HL-60/S4 treated with phorbol 12-myristate 13-acetate at 8.2 ng/mL for 4 days and 3 days (cell line): ENCODE results near the gene CRIM1.

ENCODE experiments used
- in situ Hi-C: fragments of 300-500 bp; cut with MboI; formaldehyde crosslinking; loops from 2 replicates; pipeline ENCODE4 v1.15.0; 2022; ENCODE audit warnings: low sequenced_read_pairs

Gene CRIM1

DNA sequence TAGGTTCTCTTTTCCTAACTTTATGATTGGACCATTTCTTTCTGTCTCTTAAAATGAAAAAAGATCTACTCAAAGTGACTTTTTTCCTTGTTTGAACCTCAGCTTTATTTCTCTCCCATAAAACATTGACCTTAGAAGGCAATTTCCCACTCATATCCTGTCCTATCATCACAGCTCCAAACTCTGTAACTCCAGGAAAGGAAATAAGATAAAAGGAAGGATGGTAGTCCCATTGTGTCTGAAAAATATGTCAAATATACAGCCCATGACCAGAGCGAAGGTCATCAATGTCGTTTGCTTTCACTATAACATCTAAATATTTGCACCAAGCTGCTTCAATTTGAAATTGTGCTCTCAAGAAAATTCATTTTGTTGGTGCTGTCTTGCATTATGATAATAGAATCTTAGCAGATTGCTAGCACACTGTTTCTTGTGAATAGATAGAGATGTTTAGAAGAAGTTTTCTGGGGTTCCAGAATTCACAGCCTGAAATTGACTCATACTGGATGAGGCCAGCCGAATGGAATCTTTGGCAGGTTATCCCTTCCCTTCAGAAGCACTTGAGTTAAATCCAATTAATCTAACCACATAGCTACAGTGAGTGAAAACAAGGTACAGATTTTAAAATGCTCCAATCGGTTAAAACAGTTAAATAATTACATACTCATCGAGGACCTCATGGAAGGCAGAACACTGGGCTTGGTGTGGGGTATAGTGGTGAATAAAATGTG is 95.1 kb downstream of the CRIM1 start:
- in situ Hi-C loops = no loop called here

DNA sequence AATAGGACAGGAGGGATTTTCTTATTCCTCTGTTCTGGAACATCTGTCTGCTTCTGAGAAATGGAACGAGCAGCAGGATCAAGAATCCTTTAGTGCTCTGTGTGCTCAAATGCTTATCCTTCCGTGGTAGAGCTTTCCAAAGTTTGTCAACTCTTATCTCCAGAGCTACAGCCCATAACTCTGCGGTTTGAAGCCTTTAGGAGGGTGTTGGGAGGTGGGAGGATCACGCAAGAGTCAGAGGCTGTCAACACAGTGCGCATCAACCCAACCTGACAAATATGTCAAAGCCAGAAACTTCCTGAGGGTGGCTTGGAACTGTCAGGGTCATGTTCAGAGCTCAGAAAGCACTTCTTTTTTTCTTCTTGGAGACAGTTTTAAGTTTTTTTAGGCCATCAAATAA is 95.9 kb downstream of the CRIM1 start:
- in situ Hi-C loops = no loop called here

DNA sequence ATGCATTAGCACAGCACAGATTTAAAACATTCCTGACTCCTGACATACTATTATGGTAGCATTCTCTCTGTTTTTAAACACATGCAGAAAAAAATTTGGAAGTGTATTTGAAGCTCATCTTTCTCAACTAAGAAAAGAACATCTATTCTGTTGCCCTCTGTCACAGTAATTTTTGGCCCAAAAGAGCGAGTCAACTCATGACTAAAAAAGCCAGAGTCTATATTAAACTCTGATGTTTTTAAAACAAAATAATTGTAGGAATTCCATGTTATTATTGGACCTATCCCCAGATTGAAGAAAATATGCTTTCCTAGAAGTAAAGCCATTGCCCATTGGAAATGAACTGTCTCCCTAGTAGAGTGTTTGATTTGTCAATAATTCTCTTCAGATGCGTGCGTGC is 96.7 kb downstream of the CRIM1 start:
- in situ Hi-C loops = no loop called here

DNA sequence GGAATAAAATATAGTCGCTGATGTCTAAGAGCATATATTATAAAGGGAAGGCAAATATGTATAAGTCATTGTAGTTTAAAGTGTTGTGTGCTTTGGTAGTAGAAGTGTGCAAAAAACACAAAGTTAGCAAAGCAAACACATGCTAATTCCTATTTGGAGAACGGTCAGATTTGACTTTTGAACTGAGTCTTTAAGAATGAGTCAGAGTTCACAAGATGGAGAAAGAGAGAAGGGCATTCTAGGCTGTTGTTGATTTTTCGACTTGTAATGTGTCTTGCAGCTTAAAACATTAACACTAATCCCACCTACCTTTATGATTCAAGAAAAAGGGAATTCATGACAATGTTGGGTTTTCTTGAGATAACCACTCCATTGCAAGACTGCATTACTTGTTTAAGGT is 98.1 kb downstream of the CRIM1 start:
- in situ Hi-C loops = no loop called here

DNA sequence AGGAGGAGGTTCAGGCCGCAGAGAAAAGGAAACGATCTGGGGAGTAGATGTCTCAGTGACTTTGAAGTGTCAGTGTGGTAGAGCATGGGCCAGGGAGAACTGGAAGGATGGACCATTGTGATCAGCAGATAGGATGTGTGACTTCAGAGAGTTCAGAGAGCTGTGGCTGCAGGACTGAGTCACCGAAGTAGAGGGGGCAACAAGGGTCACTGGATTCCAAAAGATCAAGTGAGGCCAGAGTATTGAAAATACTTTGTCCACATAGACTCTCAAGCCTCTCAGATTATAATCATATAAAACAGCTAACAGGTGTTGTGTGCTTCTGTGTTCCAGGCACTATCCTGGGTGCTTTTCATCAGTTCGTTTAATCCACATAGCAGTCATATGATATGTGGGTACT is 99.4 kb downstream of the CRIM1 start:
- in situ Hi-C loops = no loop called here

DNA sequence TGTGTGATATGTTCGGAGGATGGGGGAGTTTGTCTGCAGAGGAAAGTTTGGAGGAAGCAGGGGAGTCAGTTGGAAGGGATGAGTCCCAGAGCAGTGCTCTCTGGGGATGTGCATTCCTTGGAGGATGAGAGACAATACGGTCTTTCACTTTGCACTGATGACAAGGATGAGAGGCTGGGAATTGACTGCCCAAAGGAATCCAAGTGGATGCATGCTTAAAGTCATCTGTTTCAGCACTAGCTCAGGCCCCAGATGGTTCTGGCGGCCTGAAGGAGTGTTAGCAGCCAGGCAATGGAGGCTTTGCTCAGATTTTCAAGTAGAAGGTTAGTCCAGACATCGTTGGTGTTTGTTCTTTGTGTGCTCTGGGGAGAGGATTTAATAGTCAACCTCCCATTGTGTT is 100.2 kb downstream of the CRIM1 start:
- in situ Hi-C loops = no loop called here

DNA sequence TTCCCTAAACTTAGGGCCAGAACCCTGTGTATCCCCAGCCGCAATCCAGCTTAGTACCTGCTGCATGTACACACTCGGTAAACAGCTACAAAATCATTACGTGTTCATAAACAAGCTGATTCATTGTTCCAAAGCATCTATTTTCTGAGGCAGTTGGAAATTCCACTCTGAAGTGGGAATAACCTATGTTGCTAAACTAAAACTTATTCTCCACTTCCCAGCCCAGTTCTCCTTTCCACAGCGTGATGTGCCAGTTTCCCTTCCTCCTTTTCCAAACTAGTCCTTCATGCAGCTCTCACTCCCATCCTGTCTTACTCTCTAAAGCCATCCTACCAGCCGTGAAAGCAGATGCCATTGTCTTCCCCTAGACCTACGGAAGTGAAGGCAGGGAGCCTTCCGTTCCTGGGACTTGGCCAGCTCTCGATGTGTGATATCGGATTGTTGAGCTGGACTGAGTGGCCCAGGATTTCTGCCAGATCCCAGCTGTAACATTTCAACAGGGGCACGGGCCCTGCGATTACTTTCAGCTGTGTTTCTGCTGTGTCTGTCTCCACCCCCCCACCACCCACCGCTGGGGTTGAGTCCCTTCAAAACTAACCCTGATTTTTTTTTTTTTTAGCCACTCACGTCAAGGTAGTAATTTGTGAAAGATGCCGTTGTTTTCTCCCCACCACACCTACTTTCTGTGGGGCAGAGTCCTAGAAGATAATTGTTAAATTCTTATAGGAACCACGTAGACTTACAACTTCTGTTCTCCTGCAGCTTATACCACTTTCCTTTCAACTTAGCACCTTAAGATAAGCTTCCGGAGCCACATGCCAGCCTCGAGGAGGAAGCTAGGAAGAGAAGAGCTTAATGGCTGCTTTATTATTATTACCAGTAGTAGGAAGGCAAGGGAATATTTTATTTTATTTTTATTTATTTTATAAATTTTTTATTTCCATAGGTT is 100.9 kb downstream of the CRIM1 start:
- in situ Hi-C loops = no loop called here

DNA sequence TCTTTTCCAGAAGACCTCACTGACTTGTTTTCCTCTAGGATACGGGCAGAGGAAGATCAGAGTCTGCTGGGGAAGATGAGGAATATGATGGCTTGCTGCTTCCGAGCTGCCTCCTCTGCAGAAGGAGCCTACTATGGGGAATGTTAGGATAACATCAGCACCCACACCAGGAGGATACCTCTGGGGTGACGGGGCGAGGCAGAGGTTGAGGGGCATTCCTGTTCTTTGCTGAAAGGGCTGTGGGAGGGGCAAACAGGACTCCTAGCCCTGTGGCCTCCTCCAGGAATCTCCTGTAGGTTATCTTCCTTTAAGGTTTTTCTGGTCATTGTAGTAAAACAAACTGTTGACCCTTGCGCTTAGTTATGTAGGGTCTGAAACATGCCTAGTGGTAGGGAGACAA is 102.5 kb downstream of the CRIM1 start:
- in situ Hi-C loops = no loop called here

DNA sequence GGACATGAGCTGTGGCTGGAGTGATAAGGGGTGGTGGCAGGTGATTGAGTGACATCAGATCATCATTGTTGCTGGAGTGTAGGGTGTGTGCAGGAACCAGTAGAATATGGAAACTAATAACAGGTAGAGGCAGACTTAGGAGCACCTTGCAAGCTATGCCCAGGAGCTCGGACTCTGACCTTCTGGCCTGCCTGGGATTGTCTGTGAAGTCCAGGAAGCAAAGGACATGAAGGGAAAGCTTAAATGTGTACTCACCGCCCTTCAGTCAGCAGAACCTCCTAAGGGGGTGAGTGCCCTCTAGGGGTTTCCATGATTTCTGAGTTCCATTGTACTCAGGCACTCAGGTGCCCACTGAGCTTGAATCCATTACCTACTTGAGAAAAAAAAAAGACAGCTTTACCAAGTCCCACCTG is 104.2 kb downstream of the CRIM1 start:
- in situ Hi-C loops = no loop called here

DNA sequence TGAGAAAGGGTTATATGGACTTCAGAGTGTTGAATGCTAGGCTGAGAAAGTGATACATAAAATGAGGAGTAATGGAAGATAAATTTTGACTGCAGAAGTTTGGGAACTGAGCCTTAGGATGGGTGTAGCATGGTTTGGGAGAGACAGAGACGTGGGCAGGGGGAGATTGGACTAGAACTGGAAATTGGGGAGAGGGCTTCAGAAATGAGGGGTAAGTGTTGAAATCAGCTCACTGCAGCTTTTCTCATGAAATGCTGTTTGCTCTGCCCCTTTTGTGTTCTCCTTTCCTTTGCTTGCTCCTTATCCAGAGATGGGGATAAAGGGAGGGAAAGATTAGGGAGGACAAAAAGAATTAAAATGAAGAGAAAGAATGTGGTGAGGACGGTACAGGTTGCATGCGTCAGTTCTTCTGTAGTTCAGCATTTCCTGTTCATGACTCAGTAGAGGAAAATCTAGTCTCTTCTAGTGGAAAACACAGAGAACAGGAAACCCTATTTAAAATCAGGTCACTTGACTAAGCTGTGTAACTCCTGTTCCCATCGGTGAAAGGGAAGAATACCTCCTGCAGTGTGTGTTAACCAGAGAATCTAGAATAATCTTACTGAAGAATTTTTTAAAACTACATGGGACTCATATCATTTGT is 105.6 kb downstream of the CRIM1 start:
- in situ Hi-C loops = no loop called here

DNA sequence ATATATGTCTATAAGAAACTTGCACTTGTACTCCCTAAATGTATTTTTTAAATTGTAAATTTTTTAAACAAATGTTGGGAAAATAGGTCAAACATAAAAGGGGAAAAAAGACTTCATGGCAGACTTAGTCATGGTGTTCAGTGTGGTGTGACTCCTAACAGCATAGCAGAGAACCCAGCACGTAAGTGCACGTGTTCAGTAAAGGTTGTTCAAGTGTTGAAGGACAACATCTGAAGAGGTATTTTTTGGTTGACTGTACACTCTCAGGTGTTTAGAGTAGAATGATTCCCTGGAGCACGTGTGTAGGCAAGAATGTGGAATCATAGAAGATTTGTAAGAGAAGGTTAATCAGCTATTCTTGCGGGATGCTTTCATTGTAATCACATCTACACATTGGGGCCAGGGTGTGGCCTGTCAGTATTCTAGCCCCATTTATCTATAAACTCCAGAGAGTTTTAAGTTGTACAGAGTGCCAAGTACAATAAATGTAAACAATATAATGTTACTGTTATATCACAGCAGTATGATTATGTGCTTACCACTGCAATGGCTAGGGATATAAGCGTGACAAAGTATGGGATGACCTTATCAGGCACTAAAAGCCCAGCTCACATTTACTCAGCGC is 106.8 kb downstream of the CRIM1 start:
- in situ Hi-C loops = no loop called here

DNA sequence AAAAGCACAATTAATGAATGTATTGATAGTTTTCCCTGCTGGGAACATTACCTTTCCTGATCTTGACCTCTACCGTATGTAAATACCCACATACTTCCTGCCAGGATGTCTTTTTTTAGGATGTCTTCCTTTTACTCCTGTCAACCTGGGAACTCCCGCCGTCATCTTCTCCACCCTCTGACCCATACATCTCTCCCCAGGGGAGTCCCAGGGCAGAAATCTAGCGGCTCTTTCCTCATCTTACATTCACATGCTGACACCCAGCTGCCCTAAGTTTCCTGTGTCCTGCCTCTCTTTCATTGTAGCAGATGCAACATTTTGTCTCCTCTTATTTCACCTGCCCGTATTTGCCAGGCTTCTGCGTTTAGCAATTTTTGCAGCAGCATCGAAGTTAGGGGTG is 107.8 kb downstream of the CRIM1 start:
- in situ Hi-C loops = no loop called here

DNA sequence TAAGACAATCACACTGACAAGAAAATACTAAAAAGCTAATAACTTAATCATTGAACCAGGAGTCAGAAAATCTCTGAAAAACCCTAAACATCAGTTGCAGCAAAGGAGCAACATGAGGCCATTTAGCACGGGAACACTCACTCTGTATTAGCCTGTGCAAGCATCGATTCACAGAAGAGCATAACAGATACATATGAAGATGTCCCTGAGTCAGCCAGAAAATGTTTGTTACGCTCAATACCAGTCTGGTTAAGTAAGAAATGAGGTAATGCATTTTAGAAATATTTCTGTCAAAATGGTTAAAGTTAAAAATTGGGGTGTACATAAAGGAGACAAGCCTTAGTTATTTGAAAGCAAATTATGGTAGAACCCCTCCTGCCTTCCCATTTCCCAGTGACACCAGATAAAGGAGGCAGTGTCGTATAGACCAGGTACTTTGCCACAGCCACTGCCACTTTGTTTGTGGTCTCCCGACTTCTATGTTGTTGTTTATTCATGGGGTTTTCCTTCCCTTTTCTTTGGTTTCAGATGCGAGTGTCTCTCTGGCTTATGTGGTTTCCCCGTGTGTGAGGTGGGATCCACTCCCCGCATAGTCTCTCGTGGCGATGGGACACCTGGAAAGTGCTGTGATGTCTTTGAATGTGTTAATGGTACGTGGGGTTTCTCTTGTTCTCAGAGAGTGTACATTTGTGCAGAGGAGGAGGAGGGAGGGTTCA is 108.6 kb downstream of the CRIM1 start:
- in situ Hi-C loops = no loop called here

DNA sequence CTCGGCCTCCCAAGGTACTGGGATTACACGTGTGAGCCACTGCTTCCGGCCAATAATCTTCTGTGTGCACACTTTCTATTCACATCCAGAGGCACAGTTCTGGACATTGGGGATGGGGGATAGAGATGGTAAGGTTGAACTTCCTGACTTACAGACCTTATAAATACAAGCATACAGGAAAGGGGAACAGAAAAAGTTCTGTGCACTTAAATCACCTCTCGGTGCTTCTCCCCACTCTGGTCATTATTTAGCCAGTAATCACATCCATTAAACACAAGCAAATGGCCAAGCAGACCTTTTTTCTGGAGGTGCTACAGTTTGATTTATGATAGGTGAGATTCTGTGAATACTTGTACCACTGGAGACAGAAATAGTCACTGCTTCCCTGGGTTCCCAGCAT is 110.6 kb downstream of the CRIM1 start:
- in situ Hi-C loops = no loop called here

DNA sequence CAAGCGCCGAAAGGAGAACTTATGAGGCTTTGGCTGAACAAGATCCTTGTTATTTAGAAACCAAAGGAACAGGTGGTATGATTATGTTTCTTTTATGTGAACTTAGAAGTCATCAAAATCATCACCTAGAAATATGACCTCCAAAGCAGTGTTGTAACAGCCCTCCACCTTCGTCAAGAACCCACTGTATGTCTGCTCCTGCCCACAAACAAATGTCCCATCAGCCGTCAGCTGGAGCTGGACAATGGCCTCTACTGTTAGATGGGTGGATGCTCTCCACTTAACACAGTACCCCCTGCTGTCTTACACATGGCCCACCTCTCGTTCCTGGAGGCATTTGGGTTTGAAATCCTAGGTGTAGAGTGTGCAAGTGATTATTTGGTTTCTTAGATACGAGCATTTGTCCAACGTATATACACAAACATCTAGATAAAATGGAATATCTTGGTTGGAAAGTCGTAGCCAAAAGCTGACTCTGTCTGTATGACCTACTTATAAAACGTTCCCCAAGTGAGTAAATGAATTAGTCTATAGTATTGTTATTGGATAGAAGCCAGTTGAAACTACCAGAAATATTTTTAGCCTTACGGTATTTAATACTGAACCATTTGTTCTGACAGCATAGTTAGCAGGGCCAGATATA is 113.0 kb downstream of the CRIM1 start:
- in situ Hi-C loops = no loop called here

DNA sequence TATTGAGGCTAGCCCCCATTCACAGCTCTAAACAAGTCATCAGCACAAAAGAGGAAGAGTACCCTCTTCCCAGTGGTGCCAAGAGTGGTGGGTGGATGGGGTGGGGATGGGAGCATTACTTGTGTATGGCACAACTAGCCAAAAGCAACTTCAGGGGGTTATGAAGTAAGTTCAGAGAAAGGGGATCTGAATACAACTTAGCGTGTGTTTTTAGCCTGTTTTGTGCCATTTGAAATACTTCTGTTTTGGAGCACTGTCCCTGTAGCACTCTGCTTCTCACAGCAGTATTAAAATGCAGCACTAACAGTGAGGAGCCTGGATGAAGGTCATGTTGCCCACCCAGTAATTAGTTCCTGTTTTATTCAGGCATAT is 113.5 kb downstream of the CRIM1 start:
- in situ Hi-C loops = no loop called here

DNA sequence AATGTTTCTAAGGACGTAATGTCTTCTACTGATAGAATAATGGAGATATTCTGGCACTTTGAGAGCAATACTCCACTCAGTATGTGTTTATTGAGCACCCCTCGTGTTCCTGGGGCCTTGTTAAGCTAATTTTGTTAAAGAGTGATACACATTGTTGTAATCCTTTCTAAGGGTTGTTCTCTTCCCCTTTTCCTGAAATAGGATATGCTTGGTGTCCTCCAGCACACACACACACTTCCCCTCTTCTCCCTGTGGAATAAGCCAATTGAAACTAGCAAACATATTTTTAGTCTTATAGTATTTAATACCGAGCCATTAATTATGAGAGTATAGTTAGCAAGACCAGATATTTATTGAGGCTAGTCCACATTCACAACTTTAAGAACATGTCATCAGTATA is 114.1 kb downstream of the CRIM1 start:
- in situ Hi-C loops = no loop called here

DNA sequence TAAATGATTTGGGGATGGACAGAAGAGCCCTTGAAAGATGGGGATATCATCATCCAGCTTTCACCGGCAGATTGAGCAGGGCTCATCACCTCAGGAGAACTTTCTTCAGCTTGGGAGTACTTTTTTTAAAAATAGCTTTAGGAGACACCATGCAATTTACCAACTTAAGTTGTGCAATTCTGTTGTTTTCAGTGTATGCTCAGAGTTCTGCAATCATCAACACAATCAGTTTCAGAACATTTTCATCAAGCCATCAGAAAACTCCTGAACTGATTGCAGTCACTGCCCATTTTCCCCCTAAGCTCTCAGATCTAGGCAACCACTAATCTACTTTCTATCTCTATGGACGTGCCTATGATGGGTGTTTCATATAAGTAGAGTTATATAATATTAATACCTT is 117.7 kb downstream of the CRIM1 start:
- in situ Hi-C loops = no loop called here

DNA sequence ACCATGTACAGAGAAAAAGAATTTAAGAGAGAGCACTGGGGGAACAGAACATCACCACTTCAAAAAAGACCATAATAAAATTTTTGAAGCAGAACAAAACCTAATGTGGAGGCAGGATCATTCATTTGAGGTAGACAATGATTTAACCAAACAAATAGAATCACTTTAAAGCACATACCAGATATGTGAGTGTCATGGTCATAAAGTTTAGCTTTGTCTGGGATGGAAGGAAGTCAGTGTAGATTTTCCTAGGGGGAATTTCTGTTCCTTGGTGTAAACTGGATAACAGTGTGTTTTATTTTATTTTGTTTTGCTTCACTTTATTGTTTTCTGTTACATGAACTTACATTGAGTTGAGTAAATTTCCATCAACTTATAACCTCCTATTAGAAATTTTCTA is 120.8 kb downstream of the CRIM1 start:
- in situ Hi-C loops = no loop called here

DNA sequence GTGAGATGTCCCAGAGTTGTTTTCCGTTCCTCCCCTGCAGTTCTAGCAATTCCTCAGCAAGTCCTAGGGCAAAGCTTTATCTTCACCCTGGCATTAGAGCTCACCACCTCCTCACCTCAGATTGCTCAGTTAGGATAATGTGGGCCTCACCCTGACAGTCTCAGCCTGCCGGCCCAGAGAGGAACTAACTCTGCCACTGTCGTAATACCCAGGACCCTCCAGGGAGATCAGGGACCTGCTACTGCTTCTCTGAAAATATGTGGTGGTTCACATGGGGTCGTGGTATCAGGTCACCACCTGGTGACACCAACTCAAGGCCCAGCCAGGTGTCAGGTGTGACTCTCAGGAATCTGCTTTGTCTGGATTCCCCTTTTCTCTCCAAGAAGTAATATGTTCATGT is 121.7 kb downstream of the CRIM1 start:
- in situ Hi-C loops = no loop called here
